Prostate gland (tissue), 2 donors: ENCODE measurements around the gene SEC61G.

ENCODE experiments used
- CTCF ChIP-seq, 4 experiments: fragments of 200-600 bp in 2 of 4; fragments of 450-650 bp in 2 of 4; sonication (generic) in 2 of 4; IDR thresholded peaks; 1 replicate in 3 of 4; 2 replicates in 1 of 4; pipeline ENCODE4 v1.5.1; 2016 to 2019; ENCODE audit warnings: antibody characterized with exemption in 4 of 4, mild to moderate bottlenecking in 2 of 4, moderate library complexity in 2 of 4
- POLR2A ChIP-seq: fragments of 450-650 bp; IDR thresholded peaks from one replicate; pipeline ENCODE4 v1.6.1; 2016; ENCODE audit warnings: antibody characterized with exemption, mild to moderate bottlenecking

- TF ChIP-seq CTCF (IDR thresholded peaks at IDR 0.05) (no peak), POLR2A (no peak)
Measured at GRCh38 chr7:54725255-54725654, 33.8 kb downstream of the SEC61G start.
